K562 (cell line): Measurements from ENCODE around the gene KIF14. TPM values are rescaled to one million over a fixed set of nuclear protein-coding genes. Genes with fewer than 3 reads are reported as not detected.
A peak's percentile ranks its signal among the peaks of the same experiment; 100 is the strongest.

Experiments used
- ATF7 ChIP-seq: fragments of 450-650 bp; IDR thresholded peaks from 2 replicates; pipeline ENCODE4 v1.7.1; 2014; ENCODE audit warnings: mild to moderate bottlenecking, moderate library complexity
- CBFA2T3 ChIP-seq: fragments of 450-650 bp; IDR thresholded peaks from 2 replicates; pipeline ENCODE4 v1.6.1; 2017
- COPS2 ChIP-seq: fragments of 450-650 bp; conservative IDR thresholded peaks from 2 replicates; pipeline ENCODE4 v1.6.1; 2016; ENCODE audit warnings: mild to moderate bottlenecking, moderate library complexity
- FOXK2 ChIP-seq, 2 experiments: fragments of 450-650 bp; IDR thresholded peaks in 1 of 2; conservative IDR thresholded peaks in 1 of 2; 2 replicates each; pipeline ENCODE4 v1.6.1; 2016; ENCODE audit warnings: low read depth in 2 of 2, mild to moderate bottlenecking in 1 of 2
- HNRNPK ChIP-seq: fragments of 200-400 bp; formaldehyde crosslinking; IDR thresholded peaks from one replicate; pipeline ENCODE4 v1.6.1; 2018; ENCODE audit warnings: mild to moderate bottlenecking, low read depth, low read length; ENCODE audit not compliant: poor library complexity, severe bottlenecking
- POLR2AphosphoS2 ChIP-seq: IDR thresholded peaks from 2 replicates; pipeline ENCODE4 v1.6.1; 2012; ENCODE audit warnings: low read length, improper control_type of control experiment
- POLR2B ChIP-seq: fragments of 450-650 bp; IDR thresholded peaks from 2 replicates; pipeline ENCODE4 v1.6.1; 2018; ENCODE audit warnings: low read depth; ENCODE audit not compliant: partially characterized antibody
- RBM34 ChIP-seq: fragments of 200-400 bp; formaldehyde crosslinking; IDR thresholded peaks from 2 replicates; pipeline ENCODE4 v1.6.1; 2018; ENCODE audit warnings: low read length, borderline replicate concordance; ENCODE audit not compliant: insufficient read depth
- SMAD3 ChIP-seq: fragments of 450-650 bp; formaldehyde crosslinking; conservative IDR thresholded peaks from 2 replicates; pipeline ENCODE4 v1.4.0; 2020; ENCODE audit warnings: mild to moderate bottlenecking
- XRCC5 ChIP-seq: fragments of 200-400 bp; formaldehyde crosslinking; IDR thresholded peaks from 2 replicates; pipeline ENCODE4 v1.6.1; 2017; ENCODE audit warnings: low read depth, mild to moderate bottlenecking, low read length
- YBX1 ChIP-seq: fragments of 450-650 bp; IDR thresholded peaks from 2 replicates; pipeline ENCODE4 v1.7.1; 2016; ENCODE audit warnings: mild to moderate bottlenecking
- ZBTB8A ChIP-seq: fragments of 450-650 bp; IDR thresholded peaks from 2 replicates; pipeline ENCODE4 v1.6.1; 2018; ENCODE audit warnings: mild to moderate bottlenecking, moderate library complexity; ENCODE audit not compliant: partially characterized antibody
- ZNF140 ChIP-seq: fragments of 250-450 bp; sonication (Bioruptor Pico); IDR thresholded peaks from 2 replicates; pipeline ENCODE4 v1.8.0; 2021; ENCODE audit warnings: moderate library complexity, mild to moderate bottlenecking, inconsistent platforms
- ZNF589 ChIP-seq: fragments of 200-800 bp; sonication (Bioruptor generic); IDR thresholded peaks from 2 replicates; pipeline ENCODE4 v1.6.1; 2016; ENCODE audit warnings: low read depth, missing genetic modification characterization, missing compliant biosample characterization
- polyA plus RNA-seq, 8 experiments: library from polyadenylated mRNA; depleted of rRNA in 4 of 8; stranded (reverse) in 5 of 8; unstranded in 3 of 8; fragments of >200 nt; fragmentation: Nextera tagmentation in 2 of 8; fragmentation: Illumina TruSeq in 1 of 8; extraction: Ambion mirVana in 2 of 8; extraction: Trizol in 1 of 8; gene quantifications; 2 replicates each; pipeline versions ENCODE4 v1.2.1 to v1.2.3, GENCODE V29; 2011 to 2014; ENCODE audit warnings: inconsistent platforms in 1 of 8, missing spikeins in 1 of 8
- total RNA-seq, 7 experiments: library from RNA; depleted of rRNA in 6 of 7; stranded (reverse); fragments of >200 nt in 6 of 7; fragmentation: Illumina TruSeq in 2 of 7; extraction: Trizol in 2 of 7; gene quantifications; 2 replicates each; pipeline versions ENCODE4 v1.2.1 to v1.2.3, GENCODE V29; 2011 to 2021; ENCODE audit warnings: low replicate concordance in 1 of 7
- TF ChIP-seq, protein P1 (sequence below): fragments of 450-650 bp; IDR thresholded peaks from 2 replicates; pipeline ENCODE4 v1.7.1; 2018; ENCODE audit warnings: mild to moderate bottlenecking, low read depth; ENCODE audit not compliant: partially characterized antibody
- TF ChIP-seq, protein P2 (sequence below): fragments of 450-650 bp; IDR thresholded peaks from 2 replicates; pipeline ENCODE4 v1.6.1; 2017; ENCODE audit warnings: antibody characterized with exemption
- TF ChIP-seq, protein P3 (sequence below): fragments of 250-450 bp; sonication (Bioruptor Pico); IDR thresholded peaks from 2 replicates; pipeline ENCODE4 v1.8.0; 2022; ENCODE audit warnings: moderate library complexity, mild to moderate bottlenecking, inconsistent platforms
- TF ChIP-seq, protein P4 (sequence below): fragments of 250-450 bp; sonication (Bioruptor Pico); IDR thresholded peaks from 2 replicates; pipeline ENCODE4 v1.9.0; 2021; ENCODE audit warnings: mild to moderate bottlenecking, inconsistent platforms

KIF14 gene
- total and polyA plus RNA-seq, 9 of the 15 experiments (the other 6 are each of a cell fraction or from before 2014, with no cell fraction given): 11.5 to 47.4 (median 29.0) TPM

DNA sequence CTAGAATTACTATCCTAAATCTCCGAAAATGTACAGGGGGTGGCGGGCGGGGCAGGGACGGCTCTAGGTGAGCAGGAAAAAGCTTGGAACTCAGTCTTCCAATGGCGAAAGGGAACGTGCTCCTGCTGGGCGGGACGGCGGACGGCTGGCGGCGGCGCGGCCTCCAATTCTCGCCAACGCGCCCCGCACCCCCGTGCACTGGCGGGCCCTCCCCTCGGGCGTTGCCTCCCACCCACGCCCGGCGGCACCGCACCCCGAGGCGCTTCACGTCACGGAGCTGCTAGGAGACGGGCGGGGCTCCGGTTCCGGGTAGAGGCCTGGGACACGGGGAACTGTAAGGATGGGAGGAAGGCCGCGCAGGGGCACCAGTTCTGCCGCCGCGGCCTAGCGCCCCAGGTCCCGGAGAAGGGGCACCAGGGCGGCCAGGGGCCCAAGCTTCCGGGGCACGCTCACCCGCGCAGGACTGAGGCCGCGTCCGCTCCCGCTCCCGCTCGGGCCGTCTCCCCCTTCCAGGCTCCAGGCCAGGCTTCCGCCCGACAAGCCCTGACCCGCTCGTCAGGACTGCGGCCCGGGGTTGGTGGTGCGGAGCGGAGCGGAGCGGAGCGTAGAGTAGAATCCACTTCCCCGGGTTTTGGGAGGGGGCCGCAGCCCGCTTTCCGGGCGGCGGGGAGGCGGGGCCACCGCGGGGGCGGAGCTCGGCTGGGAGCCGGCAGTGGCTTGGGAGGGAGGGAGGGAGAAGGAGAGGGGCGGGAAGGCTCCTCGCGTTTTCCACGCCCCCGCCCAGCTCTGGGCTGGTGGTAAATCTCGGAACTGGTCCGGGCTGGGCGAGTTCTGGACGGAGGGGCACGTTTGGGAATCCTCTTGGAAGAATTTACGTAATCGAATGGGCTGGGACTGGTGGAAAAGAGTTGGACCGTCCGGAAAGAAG lies 49.0 kb upstream of the KIF14 start, which contains the start of gene DDX59 (continued):
- TF ChIP-seq, protein P1, sequence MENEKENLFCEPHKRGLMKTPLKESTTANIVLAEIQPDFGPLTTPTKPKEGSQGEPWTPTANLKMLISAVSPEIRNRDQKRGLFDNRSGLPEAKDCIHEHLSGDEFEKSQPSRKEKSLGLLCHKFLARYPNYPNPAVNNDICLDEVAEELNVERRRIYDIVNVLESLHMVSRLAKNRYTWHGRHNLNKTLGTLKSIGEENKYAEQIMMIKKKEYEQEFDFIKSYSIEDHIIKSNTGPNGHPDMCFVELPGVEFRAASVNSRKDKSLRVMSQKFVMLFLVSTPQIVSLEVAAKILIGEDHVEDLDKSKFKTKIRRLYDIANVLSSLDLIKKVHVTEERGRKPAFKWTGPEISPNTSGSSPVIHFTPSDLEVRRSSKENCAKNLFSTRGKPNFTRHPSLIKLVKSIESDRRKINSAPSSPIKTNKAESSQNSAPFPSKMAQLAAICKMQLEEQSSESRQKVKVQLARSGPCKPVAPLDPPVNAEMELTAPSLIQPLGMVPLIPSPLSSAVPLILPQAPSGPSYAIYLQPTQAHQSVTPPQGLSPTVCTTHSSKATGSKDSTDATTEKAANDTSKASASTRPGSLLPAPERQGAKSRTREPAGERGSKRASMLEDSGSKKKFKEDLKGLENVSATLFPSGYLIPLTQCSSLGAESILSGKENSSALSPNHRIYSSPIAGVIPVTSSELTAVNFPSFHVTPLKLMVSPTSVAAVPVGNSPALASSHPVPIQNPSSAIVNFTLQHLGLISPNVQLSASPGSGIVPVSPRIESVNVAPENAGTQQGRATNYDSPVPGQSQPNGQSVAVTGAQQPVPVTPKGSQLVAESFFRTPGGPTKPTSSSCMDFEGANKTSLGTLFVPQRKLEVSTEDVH: no peak
- TF ChIP-seq, protein P2, sequence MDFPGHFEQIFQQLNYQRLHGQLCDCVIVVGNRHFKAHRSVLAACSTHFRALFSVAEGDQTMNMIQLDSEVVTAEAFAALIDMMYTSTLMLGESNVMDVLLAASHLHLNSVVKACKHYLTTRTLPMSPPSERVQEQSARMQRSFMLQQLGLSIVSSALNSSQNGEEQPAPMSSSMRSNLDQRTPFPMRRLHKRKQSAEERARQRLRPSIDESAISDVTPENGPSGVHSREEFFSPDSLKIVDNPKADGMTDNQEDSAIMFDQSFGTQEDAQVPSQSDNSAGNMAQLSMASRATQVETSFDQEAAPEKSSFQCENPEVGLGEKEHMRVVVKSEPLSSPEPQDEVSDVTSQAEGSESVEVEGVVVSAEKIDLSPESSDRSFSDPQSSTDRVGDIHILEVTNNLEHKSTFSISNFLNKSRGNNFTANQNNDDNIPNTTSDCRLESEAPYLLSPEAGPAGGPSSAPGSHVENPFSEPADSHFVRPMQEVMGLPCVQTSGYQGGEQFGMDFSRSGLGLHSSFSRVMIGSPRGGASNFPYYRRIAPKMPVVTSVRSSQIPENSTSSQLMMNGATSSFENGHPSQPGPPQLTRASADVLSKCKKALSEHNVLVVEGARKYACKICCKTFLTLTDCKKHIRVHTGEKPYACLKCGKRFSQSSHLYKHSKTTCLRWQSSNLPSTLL: no peak
- no peak for TF ChIP-seq HNRNPK
- no peak for TF ChIP-seq YBX1
- TF ChIP-seq XRCC5: peak; percentile 14; the same call in 1 of the 2 replicates
- TF ChIP-seq ZBTB8A: no peak
- no peak for TF ChIP-seq SMAD3 (CRISPR knock-in tag)
- TF ChIP-seq POLR2AphosphoS2: peak; percentile 72; the same call in 1 of the 2 replicates
- no peak for TF ChIP-seq FOXK2 (conservative IDR thresholded peaks at IDR 0.05 in 1 of 2, IDR thresholded peaks at IDR 0.05 in 1 of 2; ENCODE audit: low read depth in 2 of 2)
- TF ChIP-seq ZNF140: no peak
- no peak for TF ChIP-seq COPS2
- peak; percentile 91 for TF ChIP-seq POLR2B
- TF ChIP-seq ZNF589 (CRISPR knock-in tag): peak; percentile 86
- peak; percentile 94; the same call in 1 of the 2 replicates for TF ChIP-seq RBM34
- TF ChIP-seq, protein P3, sequence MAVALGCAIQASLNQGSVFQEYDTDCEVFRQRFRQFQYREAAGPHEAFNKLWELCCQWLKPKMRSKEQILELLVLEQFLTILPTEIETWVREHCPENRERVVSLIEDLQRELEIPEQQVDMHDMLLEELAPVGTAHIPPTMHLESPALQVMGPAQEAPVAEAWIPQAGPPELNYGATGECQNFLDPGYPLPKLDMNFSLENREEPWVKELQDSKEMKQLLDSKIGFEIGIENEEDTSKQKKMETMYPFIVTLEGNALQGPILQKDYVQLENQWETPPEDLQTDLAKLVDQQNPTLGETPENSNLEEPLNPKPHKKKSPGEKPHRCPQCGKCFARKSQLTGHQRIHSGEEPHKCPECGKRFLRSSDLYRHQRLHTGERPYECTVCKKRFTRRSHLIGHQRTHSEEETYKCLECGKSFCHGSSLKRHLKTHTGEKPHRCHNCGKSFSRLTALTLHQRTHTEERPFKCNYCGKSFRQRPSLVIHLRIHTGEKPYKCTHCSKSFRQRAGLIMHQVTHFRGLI (CRISPR knock-in tag): no peak
- peak; percentile 82 for TF ChIP-seq ATF7
- TF ChIP-seq, protein P4, sequence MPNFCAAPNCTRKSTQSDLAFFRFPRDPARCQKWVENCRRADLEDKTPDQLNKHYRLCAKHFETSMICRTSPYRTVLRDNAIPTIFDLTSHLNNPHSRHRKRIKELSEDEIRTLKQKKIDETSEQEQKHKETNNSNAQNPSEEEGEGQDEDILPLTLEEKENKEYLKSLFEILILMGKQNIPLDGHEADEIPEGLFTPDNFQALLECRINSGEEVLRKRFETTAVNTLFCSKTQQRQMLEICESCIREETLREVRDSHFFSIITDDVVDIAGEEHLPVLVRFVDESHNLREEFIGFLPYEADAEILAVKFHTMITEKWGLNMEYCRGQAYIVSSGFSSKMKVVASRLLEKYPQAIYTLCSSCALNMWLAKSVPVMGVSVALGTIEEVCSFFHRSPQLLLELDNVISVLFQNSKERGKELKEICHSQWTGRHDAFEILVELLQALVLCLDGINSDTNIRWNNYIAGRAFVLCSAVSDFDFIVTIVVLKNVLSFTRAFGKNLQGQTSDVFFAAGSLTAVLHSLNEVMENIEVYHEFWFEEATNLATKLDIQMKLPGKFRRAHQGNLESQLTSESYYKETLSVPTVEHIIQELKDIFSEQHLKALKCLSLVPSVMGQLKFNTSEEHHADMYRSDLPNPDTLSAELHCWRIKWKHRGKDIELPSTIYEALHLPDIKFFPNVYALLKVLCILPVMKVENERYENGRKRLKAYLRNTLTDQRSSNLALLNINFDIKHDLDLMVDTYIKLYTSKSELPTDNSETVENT (CRISPR knock-in tag): peak; percentile 91
- TF ChIP-seq CBFA2T3: peak; percentile 56
